Effector memory CD8-positive, alpha-beta T cell (primary cell): ENCODE data around the gene PROS1.
"Not testable (repeated sequence)": the region's sequence is repeated elsewhere in the genome, so short reads cannot be mapped to it uniquely, and the experiment has no call there.

ENCODE experiments used
- ATAC-seq: fragments of 150-1000 bp; cut with Tn5 transposase; replicated peaks from 2 replicates; pipeline ENCODE4 v1.10.0; 2021; ENCODE audit warnings: mild to moderate bottlenecking, moderate library complexity
- DNase-seq, 3 experiments: peaks; one replicate each; pipeline ENCODE4 v3.0.0; 2021
- H3K27ac Mint-ChIP-seq, 2 donors: one replicate each; pipeline ENCODE4 v1.8.0; 2022; ENCODE audit warnings: mild to moderate bottlenecking in 2 of 2, mixed read lengths in 2 of 2, moderate library complexity in 2 of 2
- H3K27me3 Mint-ChIP-seq, 2 donors: one replicate each; pipeline ENCODE4 v1.8.0; 2022; ENCODE audit warnings: mixed read lengths in 2 of 2
- H3K36me3 Mint-ChIP-seq: one replicate; pipeline ENCODE4 v1.8.0; 2022; ENCODE audit warnings: mild to moderate bottlenecking, moderate library complexity, mixed read lengths; ENCODE audit not compliant: insufficient read depth
- H3K4me1 Mint-ChIP-seq, 2 donors: one replicate each; pipeline ENCODE4 v1.8.0; 2022; ENCODE audit warnings: low read depth in 2 of 2, mixed read lengths in 2 of 2
- H3K4me3 Mint-ChIP-seq, 2 donors: one replicate each; pipeline ENCODE4 v1.8.0; 2022; ENCODE audit warnings: mild to moderate bottlenecking in 2 of 2, mixed read lengths in 2 of 2, moderate library complexity in 2 of 2
- H3K9me3 Mint-ChIP-seq, 2 donors: one replicate each; pipeline ENCODE4 v1.8.0; 2022; ENCODE audit warnings: mixed read lengths in 2 of 2

The PROS1 gene

DNA sequence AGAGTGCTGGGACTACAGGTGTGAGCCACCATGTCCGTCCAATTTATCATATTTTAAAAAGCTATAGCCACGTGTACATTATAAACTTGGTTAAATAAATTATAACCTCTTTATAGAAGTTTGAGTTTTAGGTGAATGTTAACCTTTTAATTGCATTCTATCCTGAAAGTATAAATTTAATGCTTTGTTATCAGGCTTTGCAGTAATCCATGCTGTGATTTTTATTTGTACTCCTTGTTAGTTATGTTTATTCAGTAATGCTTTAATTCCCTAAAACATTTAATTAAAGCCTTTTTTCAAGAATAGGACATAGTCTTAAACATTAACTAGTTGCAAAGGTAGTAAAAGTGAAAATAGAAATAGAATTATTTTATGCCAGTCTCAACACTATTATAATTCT lies 17.9 kb upstream of the PROS1 start:
- Mint-ChIP-seq H3K27me3 (no peaks in the 10 kb centered on the region), H3K36me3 (no peaks in the 10 kb centered on the region), H3K9me3 (no peaks in the 10 kb centered on the region), H3K27ac (no peak overlapping the region), H3K4me1 (peaks cover 0 to 8% of the 10 kb centered on the region in 2 donors), H3K4me3 (no peak overlapping the region)
- DNase-seq (no peak), ATAC-seq (no peak)

DNA sequence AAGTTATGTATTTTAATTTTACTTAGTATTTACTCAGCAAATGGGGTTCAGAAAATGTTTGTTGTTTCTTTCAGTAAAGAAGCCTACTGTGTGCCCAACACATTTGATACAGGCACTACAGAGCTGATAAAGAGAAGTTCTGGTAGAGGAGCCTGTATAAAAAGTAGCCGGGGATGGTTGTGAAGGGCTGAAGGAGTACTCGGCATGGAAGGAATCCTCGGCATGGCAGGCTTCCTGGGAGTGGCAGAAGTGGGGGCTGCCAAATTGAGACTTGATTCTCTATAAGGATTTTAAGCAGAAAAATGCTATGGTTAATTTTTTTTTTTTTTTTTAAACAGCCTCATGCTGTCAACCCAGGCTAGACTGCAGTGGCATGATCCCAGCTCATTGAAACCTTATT lies 15.5 kb upstream of the PROS1 start:
- ATAC-seq, result no peak
- Mint-ChIP-seq H3K27me3 (no peaks in the 10 kb centered on the region), H3K4me3 (no peak overlapping the region), H3K27ac (no peak overlapping the region), H3K4me1 (peaks cover 0 to 5% of the 10 kb centered on the region in 2 donors), H3K9me3 (no peaks in the 10 kb centered on the region), H3K36me3 (peaks cover under 1% of the 10 kb centered on the region)
- no peak for DNase-seq

DNA sequence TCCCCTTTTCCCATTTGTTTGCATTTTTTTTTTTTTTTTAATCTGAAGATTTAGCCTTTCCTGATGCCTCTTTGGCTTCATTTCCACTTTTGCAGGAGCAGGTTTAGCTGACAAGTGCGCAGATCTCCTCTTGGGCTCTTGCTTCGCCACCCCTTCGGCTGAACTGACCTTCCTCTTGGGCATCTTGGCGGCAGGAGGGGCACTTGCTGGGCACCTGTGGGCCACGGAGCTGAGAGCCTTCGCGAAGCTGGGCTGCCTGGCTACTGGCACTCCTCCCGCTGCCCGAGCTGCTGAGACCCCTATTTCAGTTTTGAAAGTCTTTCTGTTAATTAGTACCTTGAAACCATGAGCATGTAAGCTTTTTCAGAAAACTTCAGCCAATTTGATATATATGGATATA lies 15.1 kb upstream of the PROS1 start:
- H3K27me3 Mint-ChIP-seq, result no peaks in the 10 kb centered on the region
- H3K27ac Mint-ChIP-seq, result no peak overlapping the region
- no peak overlapping the region for H3K4me3 Mint-ChIP-seq
- peaks cover 3% of the 10 kb centered on the region for H3K36me3 Mint-ChIP-seq
- DNase-seq, result no peak
- no peaks in the 10 kb centered on the region for H3K9me3 Mint-ChIP-seq
- ATAC-seq, result no peak
- no peaks in the 10 kb centered on the region for H3K4me1 Mint-ChIP-seq

DNA sequence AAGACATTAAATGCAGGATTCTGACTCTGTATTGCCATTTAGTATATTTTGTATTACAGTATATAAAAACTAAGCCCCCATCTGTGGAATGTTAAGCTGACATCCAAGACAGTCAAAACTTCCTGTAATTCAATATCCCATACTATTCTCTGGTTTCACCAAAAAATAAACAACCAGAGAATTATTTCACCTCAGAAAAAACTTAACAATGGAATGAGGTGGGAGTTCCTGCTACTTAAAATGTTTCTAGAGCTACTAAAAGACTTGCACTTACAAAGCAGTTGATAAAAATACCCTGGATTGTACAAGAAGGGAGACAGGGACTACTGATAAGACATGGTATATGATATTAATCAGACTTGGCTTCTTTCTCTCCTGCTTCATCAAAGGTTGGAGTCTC lies 14.6 kb upstream of the PROS1 start:
- no peak for ATAC-seq
- no peaks in the 10 kb centered on the region for H3K9me3 Mint-ChIP-seq
- H3K36me3 Mint-ChIP-seq, result peaks cover 3% of the 10 kb centered on the region
- DNase-seq, result no peak
- no peaks in the 10 kb centered on the region for H3K4me1 Mint-ChIP-seq
- no peak overlapping the region for H3K4me3 Mint-ChIP-seq
- H3K27ac Mint-ChIP-seq, result no peak overlapping the region
- no peaks in the 10 kb centered on the region for H3K27me3 Mint-ChIP-seq

DNA sequence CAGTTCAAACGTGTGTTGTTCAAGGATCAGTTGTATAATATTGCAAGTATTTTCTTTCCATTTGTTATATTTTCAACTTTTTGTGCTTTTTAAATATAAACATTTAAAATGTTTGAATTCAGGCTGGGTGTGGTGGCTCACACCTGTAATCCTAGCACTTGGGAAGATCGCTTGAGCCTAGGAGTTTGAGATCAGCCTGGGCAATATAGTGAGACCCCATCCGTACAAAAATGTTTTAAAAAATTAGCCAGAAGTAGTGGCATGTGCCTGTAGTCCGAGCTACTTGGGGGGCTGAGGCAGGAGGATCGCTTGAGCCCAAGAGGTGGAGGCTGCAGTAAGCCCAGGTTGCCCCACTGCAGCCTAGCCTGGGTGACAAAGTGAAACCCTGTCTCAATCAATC lies 10.9 kb upstream of the PROS1 start:
- Mint-ChIP-seq H3K36me3 (peaks cover 8% of the 10 kb centered on the region), H3K4me3 (no peak overlapping the region), H3K4me1 (peaks cover 9 to 13% of the 10 kb centered on the region in 2 donors), H3K27me3 (no peaks in the 10 kb centered on the region), H3K27ac (peak overlapping the region in 1 of 2 donors; percentile 32), H3K9me3 (no peaks in the 10 kb centered on the region)
- DNase-seq (no peak), ATAC-seq (no peak)

DNA sequence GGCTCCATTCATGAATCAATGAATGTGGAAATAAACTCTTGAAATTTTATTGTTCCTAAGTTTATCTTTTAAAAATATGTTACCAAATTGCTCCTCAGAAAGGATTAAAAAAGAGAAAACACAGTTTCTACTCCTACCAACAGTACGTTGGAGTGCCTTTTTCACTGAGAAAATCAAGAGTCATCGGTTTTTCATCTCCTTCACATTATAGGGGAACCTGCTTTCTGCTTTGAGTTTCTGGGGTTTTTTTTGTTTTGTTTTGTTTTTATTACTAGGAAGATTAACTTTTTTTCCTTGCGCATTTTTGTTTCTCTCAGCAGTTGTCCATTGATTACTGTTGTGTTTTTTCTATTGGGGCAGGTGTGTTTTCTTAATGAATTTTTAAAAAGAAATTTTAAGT lies 9.7 kb upstream of the PROS1 start:
- ATAC-seq (no peak), DNase-seq (no peak)
- H3K27me3 Mint-ChIP-seq, result no peaks in the 10 kb centered on the region
- peaks cover 8% of the 10 kb centered on the region for H3K36me3 Mint-ChIP-seq
- H3K27ac Mint-ChIP-seq, result no peak overlapping the region
- peaks cover 13 to 16% of the 10 kb centered on the region in 2 donors for H3K4me1 Mint-ChIP-seq
- no peak overlapping the region for H3K4me3 Mint-ChIP-seq
- H3K9me3 Mint-ChIP-seq, result no peaks in the 10 kb centered on the region

DNA sequence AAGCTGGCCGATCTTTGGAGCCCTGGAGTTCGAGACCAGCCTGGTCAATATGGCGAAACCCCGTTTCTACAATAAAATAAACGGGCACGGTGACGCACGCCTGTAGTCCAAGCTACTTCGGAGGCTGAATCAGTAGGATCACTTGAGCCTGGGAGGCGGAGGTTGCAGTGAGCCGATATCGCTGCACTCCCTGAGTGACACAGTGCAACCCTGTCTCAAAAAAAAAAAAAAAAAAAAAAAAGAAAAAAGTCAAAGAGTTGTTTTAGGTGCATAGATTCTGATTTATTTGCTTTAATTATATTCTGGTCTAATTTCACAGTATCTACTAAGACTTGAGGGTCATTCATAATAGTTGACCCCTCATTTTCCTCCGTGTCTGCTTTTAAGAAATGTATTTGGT lies 8.0 kb upstream of the PROS1 start:
- Mint-ChIP-seq H3K4me3 (peak overlapping the region in 1 of 2 donors; percentile 39), H3K4me1 (peaks cover 13 to 16% of the 10 kb centered on the region in 2 donors), H3K36me3 (peaks cover 8% of the 10 kb centered on the region), H3K27me3 (no peaks in the 10 kb centered on the region), H3K27ac (no peak overlapping the region), H3K9me3 (no peaks in the 10 kb centered on the region)
- ATAC-seq (no peak), DNase-seq (no peak)

DNA sequence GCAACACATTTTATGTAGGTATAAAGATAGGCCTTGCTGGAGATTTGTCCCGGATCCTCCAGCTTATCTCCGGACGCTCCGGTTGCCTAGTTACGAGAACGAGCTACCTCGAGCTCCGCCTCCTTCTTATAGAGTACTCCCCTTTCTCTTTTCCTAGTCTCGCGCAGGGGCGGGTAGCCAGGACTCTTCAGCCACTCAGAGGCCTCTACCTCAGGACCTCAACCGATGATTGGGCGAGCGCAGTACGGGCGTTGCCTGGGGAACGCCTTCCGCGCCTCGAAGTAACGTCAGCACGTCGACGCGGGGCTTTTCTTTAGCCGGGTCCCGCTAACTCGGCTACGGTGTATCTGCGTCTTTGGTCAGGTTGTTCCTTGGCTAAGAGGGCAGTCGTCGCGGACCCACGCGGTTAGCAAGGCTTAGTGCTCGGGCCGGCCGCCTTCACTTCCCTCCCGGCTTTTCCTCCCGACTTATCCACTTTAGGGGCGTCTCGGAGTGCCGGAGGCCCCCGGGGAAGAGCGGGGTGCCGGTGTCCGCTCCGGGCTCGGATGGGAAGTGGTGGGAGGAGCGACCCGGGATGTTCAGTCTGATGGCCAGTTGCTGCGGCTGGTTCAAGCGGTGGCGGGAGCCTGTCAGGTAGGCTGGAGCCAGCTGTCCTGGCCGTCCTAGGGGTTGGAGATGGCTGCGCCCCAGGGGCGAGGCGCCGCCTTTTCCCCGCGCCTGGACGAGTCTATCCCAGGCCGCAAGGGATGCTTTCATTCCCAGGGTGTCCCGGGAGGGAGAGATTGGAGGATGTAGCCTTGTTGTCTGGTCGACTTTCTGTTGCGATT lies 6.4 kb upstream of the PROS1 start, which contains the start of gene ARL13B:
Gene ARL13B, plus strand, starts transcription at position 306 of the 827 bp plus-strand sequence. Its CDS starts 269 bp downstream, at position 575.
- H3K4me1 Mint-ChIP-seq, result peaks cover 13 to 16% of the 10 kb centered on the region in 2 donors
- peaks cover 8% of the 10 kb centered on the region for H3K36me3 Mint-ChIP-seq
- H3K27ac Mint-ChIP-seq, result peak within 1 kb of the TSS; percentile 89 to 93
- ATAC-seq (peak; percentile 98), DNase-seq (peak; percentile 90 to 93 (median 90))
- H3K27me3 Mint-ChIP-seq, result no peaks in the 10 kb centered on the region
- peak within 1 kb of the TSS; percentile 77 to 79 for H3K4me3 Mint-ChIP-seq
- H3K9me3 Mint-ChIP-seq, result no peaks in the 10 kb centered on the region

DNA sequence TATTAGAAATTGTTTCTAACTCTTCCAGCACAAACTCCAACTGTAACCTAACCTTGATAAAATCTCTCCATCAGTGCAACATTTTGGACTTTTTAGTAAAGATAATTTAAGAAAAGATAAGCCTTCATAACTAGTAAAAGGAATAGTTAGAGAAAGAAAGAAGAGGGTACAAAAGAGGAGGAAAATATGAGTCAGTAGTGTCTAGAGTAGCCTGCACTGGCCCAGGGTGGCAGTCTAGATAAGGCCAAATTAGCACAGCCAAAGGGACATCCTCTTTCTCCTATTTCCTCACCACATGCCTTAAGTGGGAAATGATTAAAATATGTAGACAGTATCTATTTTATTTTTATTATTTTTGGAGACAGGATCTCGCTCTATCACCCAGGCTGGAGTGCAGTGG lies 3.7 kb downstream of the PROS1 start:
- Mint-ChIP-seq H3K9me3 (no peaks in the 10 kb centered on the region), H3K36me3 (no peaks in the 10 kb centered on the region), H3K27me3 (peaks cover 4 to 24% of the 10 kb centered on the region in 2 donors), H3K4me1 (peaks cover 4 to 10% of the 10 kb centered on the region in 2 donors), H3K27ac (no peak overlapping the region), H3K4me3 (no peak overlapping the region)
- ATAC-seq (no peak), DNase-seq (no peak)

DNA sequence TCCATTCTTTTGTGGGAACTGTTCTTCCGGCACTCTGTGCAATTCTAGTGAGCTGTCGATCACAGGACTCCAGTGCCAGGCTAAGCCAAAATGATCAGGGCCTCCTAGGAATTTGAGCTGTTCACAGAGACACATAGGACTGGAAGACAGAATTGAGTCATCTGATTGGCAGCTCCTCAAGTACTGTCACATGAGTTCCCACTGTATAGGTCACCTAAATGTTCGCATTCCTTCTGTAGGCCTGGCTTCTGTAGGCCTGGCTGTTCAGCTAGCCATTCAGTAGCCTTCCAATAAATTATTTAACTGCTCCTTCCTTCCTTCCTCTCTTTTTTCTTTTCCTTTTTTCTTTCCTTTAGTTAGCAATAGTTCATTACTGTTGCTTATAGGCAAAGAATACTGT lies 4.3 kb downstream of the PROS1 start:
- peaks cover 10 to 29% of the 10 kb centered on the region in 2 donors for H3K27me3 Mint-ChIP-seq
- DNase-seq (no peak), ATAC-seq (no peak)
- H3K4me1 Mint-ChIP-seq, result peaks cover 4 to 10% of the 10 kb centered on the region in 2 donors
- no peaks in the 10 kb centered on the region for H3K9me3 Mint-ChIP-seq
- no peak overlapping the region for H3K27ac Mint-ChIP-seq
- no peaks in the 10 kb centered on the region for H3K36me3 Mint-ChIP-seq
- H3K4me3 Mint-ChIP-seq, result no peak overlapping the region

DNA sequence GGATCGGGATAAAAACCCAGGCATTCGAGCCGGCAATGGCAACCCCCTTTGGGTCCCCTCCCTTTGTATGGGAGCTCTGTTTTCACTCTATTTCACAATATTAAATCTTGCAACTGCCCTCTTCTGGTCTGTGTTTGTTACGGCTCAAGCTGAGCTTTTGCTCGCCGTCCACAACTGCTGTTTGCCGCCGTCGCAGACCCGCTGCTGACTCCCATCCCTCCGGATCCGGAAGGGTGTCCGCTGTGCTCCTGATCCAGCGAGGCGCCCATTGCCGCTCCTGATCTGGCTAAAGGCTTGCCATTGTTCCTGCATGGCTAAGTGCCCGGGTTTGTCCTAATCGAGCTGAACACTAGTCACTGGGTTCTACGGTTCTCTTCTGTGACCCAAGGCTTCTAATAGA lies 8.6 kb downstream of the PROS1 start:
- H3K4me1 Mint-ChIP-seq, H3K9me3 Mint-ChIP-seq, DNase-seq, H3K27ac Mint-ChIP-seq, H3K4me3 Mint-ChIP-seq, H3K36me3 Mint-ChIP-seq, ATAC-seq: not testable (repeated sequence)
- peaks cover 11 to 38% of the 10 kb centered on the region in 2 donors for H3K27me3 Mint-ChIP-seq

DNA sequence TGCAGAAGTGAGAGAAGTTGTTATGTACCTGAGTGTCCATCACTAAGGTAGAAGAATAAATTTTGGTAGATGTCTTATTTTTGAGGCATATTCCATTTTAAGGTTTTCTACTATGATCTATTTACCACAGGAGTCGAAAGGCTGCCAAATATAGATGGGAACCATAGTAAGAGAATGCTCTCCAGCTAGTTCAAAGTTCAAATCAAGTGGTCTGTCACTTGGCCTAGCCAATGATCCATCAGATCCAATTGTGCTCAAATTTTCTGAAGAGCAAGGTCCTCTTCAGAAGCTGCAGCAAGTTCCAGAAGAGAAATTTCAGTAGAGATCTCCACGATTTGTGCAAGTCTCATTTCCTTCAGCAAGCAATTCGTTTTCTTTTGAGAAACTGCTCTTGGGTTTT lies 10.9 kb downstream of the PROS1 start:
- no peak overlapping the region for H3K4me3 Mint-ChIP-seq
- DNase-seq (no peak), ATAC-seq (no peak)
- peaks cover 17 to 55% of the 10 kb centered on the region in 2 donors for H3K27me3 Mint-ChIP-seq
- H3K9me3 Mint-ChIP-seq, result no peaks in the 10 kb centered on the region
- H3K4me1 Mint-ChIP-seq, result no peaks in the 10 kb centered on the region
- no peak overlapping the region for H3K27ac Mint-ChIP-seq
- no peaks in the 10 kb centered on the region for H3K36me3 Mint-ChIP-seq

DNA sequence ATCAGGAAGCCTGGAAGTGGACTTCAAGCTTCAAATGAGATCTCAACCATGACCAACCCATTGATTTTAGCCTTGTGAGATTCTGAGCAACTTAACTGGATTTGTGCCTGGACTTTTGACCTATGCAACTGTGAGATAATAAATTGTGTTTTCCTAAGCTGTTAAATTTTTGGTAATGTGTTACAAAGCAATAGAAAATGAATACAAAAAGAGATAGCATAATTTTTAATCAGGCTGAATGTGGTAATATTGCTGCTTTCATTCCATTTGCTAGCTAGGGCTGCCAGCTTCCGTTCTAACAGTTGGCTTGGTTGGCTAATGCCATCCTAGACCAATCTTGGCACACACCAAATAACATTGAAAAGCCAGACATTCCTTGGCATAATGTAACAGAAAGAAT lies 12.2 kb downstream of the PROS1 start:
- Mint-ChIP-seq H3K36me3 (no peaks in the 10 kb centered on the region), H3K9me3 (no peaks in the 10 kb centered on the region), H3K4me1 (no peaks in the 10 kb centered on the region), H3K27me3 (peaks cover 17 to 55% of the 10 kb centered on the region in 2 donors), H3K4me3 (no peak overlapping the region), H3K27ac (no peak overlapping the region)
- DNase-seq (no peak), ATAC-seq (no peak)

DNA sequence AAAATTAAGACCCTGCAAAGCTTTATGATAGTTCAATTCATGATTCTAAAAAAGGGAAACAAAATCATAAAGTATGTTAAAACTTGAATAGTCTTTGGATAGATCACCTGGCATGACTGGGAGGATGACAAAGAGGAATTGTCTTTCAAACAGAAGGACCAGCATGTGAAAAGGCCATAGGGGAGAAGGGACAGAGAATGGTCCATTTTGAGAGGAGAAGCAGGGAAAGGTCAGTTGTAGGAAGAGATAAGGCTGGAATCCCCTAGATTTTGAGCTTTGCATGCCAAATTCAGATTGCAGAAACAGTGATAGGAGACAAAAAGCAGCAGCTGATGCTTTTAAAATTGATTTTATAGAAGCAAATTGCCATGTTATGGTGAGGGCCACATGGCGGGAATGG lies 12.7 kb downstream of the PROS1 start:
- H3K27ac Mint-ChIP-seq, result no peak overlapping the region
- no peaks in the 10 kb centered on the region for H3K4me1 Mint-ChIP-seq
- no peaks in the 10 kb centered on the region for H3K36me3 Mint-ChIP-seq
- peaks cover 17 to 55% of the 10 kb centered on the region in 2 donors for H3K27me3 Mint-ChIP-seq
- H3K4me3 Mint-ChIP-seq, result no peak overlapping the region
- no peaks in the 10 kb centered on the region for H3K9me3 Mint-ChIP-seq
- ATAC-seq (no peak), DNase-seq (no peak)
